ENCODE data around the gene ARHGAP32. TPM values are rescaled to one million over a fixed set of nuclear protein-coding genes. Genes with fewer than 3 reads are reported as not detected.
"Not testable (repeated sequence)": the region's sequence is repeated elsewhere in the genome, so short reads cannot be mapped to it uniquely, and the experiment has no call there.

Gene ARHGAP32
- total and polyA plus RNA-seq, 2 experiments from 2014 or later: 1.2 to 5.5 TPM

- Histone ChIP-seq H3K9ac (no peak overlapping the region), H2AFZ (no peak overlapping the region), H3K9me3 (ENCODE audit: low read depth) (no peaks in the 10 kb centered on the region), H3K79me2 (ENCODE audit: insufficient read depth) (no peaks in the 10 kb centered on the region), H3K27me3 (replicated peaks; ENCODE audit: insufficient read depth) (no peaks in the 10 kb centered on the region), H3K36me3 (ENCODE audit: low read depth) (no peaks in the 10 kb centered on the region), H3K4me1 (ENCODE audit: insufficient read depth) (no peaks in the 10 kb centered on the region), H3K4me3 (no peak overlapping the region), H3K4me2 (ENCODE audit: unreplicated experiment) (no peak overlapping the region), H3K27ac (no peak overlapping the region), H3K9me2 (ENCODE audit: insufficient read depth) (no peaks in the 10 kb centered on the region), H3F3A (ENCODE audit: insufficient read depth) (no peaks in the 10 kb centered on the region), H4K20me1 (ENCODE audit: insufficient read depth) (no peaks in the 10 kb centered on the region)
- TF ChIP-seq EZH2phosphoT487 (IDR thresholded peaks at IDR 0.05; ENCODE audit: insufficient read depth, low read depth) (no peak), EZH2 (IDR thresholded peaks at IDR 0.05; ENCODE audit: insufficient read depth, poor library complexity, severe bottlenecking) (no peak)
- no peak for DNase-seq
- in situ Hi-C loops (cut with MboI): no loop called here
- 95 to 97% methylated on average over 2 of the region's 2 CpGs for WGBS, 2 experiments (ENCODE audit: low coverage in 1 of 2, low lambda C conversion rate in 2 of 2, missing lambda C conversion rate in 2 of 2)
Observed at GRCh38 chr11:129018126-129018525, 174.0 kb downstream of the ARHGAP32 start.

- 76 to 84% methylated on average over 5 of the region's 5 CpGs for WGBS, 2 experiments (ENCODE audit: low coverage in 1 of 2, low lambda C conversion rate in 2 of 2, missing lambda C conversion rate in 2 of 2)
Observed at GRCh38 chr11:129013737-129014475, 178.2 kb downstream of the ARHGAP32 start.

GRCh38 chr11:129012880-129013279 lies 179.2 kb downstream of the ARHGAP32 start:
- Histone ChIP-seq H3K4me2 (ENCODE audit: unreplicated experiment) (no peak overlapping the region), H3K27ac (no peak overlapping the region), H3F3A (ENCODE audit: insufficient read depth) (no peaks in the 10 kb centered on the region), H3K4me1 (ENCODE audit: insufficient read depth) (no peaks in the 10 kb centered on the region), H3K9ac (no peak overlapping the region), H3K36me3 (ENCODE audit: low read depth) (no peaks in the 10 kb centered on the region), H3K79me2 (ENCODE audit: insufficient read depth) (no peaks in the 10 kb centered on the region), H3K9me2 (ENCODE audit: insufficient read depth) (no peaks in the 10 kb centered on the region), H3K27me3 (replicated peaks; ENCODE audit: insufficient read depth) (no peaks in the 10 kb centered on the region), H3K4me3 (no peak overlapping the region), H2AFZ (no peak overlapping the region), H4K20me1 (ENCODE audit: insufficient read depth) (no peaks in the 10 kb centered on the region), H3K9me3 (ENCODE audit: low read depth) (no peaks in the 10 kb centered on the region)
- TF ChIP-seq EZH2phosphoT487 (IDR thresholded peaks at IDR 0.05; ENCODE audit: insufficient read depth, low read depth): no peak
- no peak for DNase-seq
- in situ Hi-C loops (cut with MboI): no loop called here
- WGBS, 2 experiments (ENCODE audit: low coverage in 1 of 2, low lambda C conversion rate in 2 of 2, missing lambda C conversion rate in 2 of 2): 89 to 91% methylated on average over 4 of the region's 4 CpGs

More at GRCh38 chr11:129013737-129014475, 178.2 kb downstream of the ARHGAP32 start:
- Histone ChIP-seq H3K9me3 (ENCODE audit: low read depth) (no peaks in the 10 kb centered on the region), H3K27me3 (replicated peaks; ENCODE audit: insufficient read depth) (no peaks in the 10 kb centered on the region), H3K36me3 (ENCODE audit: low read depth) (no peaks in the 10 kb centered on the region), H2AFZ (no peak overlapping the region), H3K9me2 (ENCODE audit: insufficient read depth) (no peaks in the 10 kb centered on the region), H4K20me1 (ENCODE audit: insufficient read depth) (no peaks in the 10 kb centered on the region), H3K4me3 (no peak overlapping the region), H3K27ac (no peak overlapping the region), H3K4me1 (ENCODE audit: insufficient read depth) (no peaks in the 10 kb centered on the region), H3K4me2 (ENCODE audit: unreplicated experiment) (no peak overlapping the region), H3K9ac (no peak overlapping the region), H3F3A (ENCODE audit: insufficient read depth) (no peaks in the 10 kb centered on the region), H3K79me2 (ENCODE audit: insufficient read depth) (no peaks in the 10 kb centered on the region)
- no peak for TF ChIP-seq EZH2 (IDR thresholded peaks at IDR 0.05; ENCODE audit: insufficient read depth, poor library complexity, severe bottlenecking)
- TF ChIP-seq EZH2phosphoT487 (IDR thresholded peaks at IDR 0.05; ENCODE audit: insufficient read depth, low read depth): no peak
- in situ Hi-C loops (cut with MboI): no loop called here
- no peak for DNase-seq

- Histone ChIP-seq H3K9me3 (ENCODE audit: low read depth) (no peaks in the 10 kb centered on the region), H3K9ac (no peak overlapping the region), H2AFZ (no peak overlapping the region), H3K36me3 (ENCODE audit: low read depth) (no peaks in the 10 kb centered on the region), H3K4me2 (ENCODE audit: unreplicated experiment) (no peak overlapping the region), H3K9me2 (ENCODE audit: insufficient read depth) (no peaks in the 10 kb centered on the region), H4K20me1 (ENCODE audit: insufficient read depth) (no peaks in the 10 kb centered on the region), H3K79me2 (ENCODE audit: insufficient read depth) (no peaks in the 10 kb centered on the region), H3K27me3 (replicated peaks; ENCODE audit: insufficient read depth) (no peaks in the 10 kb centered on the region), H3K4me1 (ENCODE audit: insufficient read depth) (no peaks in the 10 kb centered on the region), H3K4me3 (no peak overlapping the region), H3K27ac (no peak overlapping the region), H3F3A (ENCODE audit: insufficient read depth) (no peaks in the 10 kb centered on the region)
- in situ Hi-C loops (cut with MboI): no loop called here
- TF ChIP-seq EZH2phosphoT487 (IDR thresholded peaks at IDR 0.05; ENCODE audit: insufficient read depth, low read depth) (no peak), EZH2 (IDR thresholded peaks at IDR 0.05; ENCODE audit: insufficient read depth, poor library complexity, severe bottlenecking) (no peak)
- DNase-seq: no peak
- WGBS, 2 experiments (ENCODE audit: low coverage in 1 of 2, low lambda C conversion rate in 2 of 2, missing lambda C conversion rate in 2 of 2): 95 to 97% methylated on average over 4 of the region's 4 CpGs
Observed at GRCh38 chr11:129006161-129006560, 186.0 kb downstream of the ARHGAP32 start.

- H3K9ac ChIP-seq; H4K20me1 ChIP-seq (ENCODE audit: insufficient read depth); H3K4me1 ChIP-seq (ENCODE audit: insufficient read depth); H2AFZ ChIP-seq; H3K4me2 ChIP-seq (ENCODE audit: unreplicated experiment); H3K9me2 ChIP-seq (ENCODE audit: insufficient read depth); H3K36me3 ChIP-seq (ENCODE audit: low read depth); DNase-seq; H3K4me3 ChIP-seq; H3K27ac ChIP-seq; H3K27me3 ChIP-seq (replicated peaks; ENCODE audit: insufficient read depth); H3K79me2 ChIP-seq (ENCODE audit: insufficient read depth); H3K9me3 ChIP-seq (ENCODE audit: low read depth); H3F3A ChIP-seq (ENCODE audit: insufficient read depth); in situ Hi-C loops (cut with MboI): not testable (repeated sequence)
- 96 to 97% methylated on average over 8 of the region's 8 CpGs for WGBS, 2 experiments (ENCODE audit: low coverage in 1 of 2, low lambda C conversion rate in 2 of 2, missing lambda C conversion rate in 2 of 2)
Observed at GRCh38 chr11:128999165-128999564, 193.0 kb downstream of the ARHGAP32 start.
